ENCODE results near the gene UNC5C. TPM values are rescaled to one million over a fixed set of nuclear protein-coding genes. Genes with fewer than 3 reads are reported as not detected.

Gene UNC5C
- total RNA-seq, 4 donors from 2014 or later = 1.6 to 4.4 (median 3.2) TPM

GRCh38 chr4:95193391-95194224, 355.2 kb downstream of the UNC5C start:
- no peak for ATAC-seq
- Histone ChIP-seq H3K27ac (no peak overlapping the region), H3K4me1 (no peaks in the 10 kb centered on the region), H3K9me3 (no peaks in the 10 kb centered on the region), H3K36me3 (no peaks in the 10 kb centered on the region), H3K4me3 (no peak overlapping the region), H3K27me3 (peaks cover 4% of the 10 kb centered on the region)
- 63 to 70% methylated on average over 12 to 14 of the region's 22 CpGs for WGBS, 2 donors (ENCODE audit: low coverage in 1 of 2)
- TF ChIP-seq POLR2A (IDR thresholded peaks at IDR 0.05) (no peak), CTCF (IDR thresholded peaks at IDR 0.05) (no peak), POLR2AphosphoS5 (IDR thresholded peaks at IDR 0.05) (no peak), EP300 (IDR thresholded peaks at IDR 0.05) (no peak)

GRCh38 chr4:95191537-95191936, 357.2 kb downstream of the UNC5C start:
- peak; percentile 32 for ATAC-seq
- Histone ChIP-seq H3K9me3 (no peaks in the 10 kb centered on the region), H3K36me3 (no peaks in the 10 kb centered on the region), H3K27me3 (peaks cover 4% of the 10 kb centered on the region), H3K4me3 (no peak overlapping the region), H3K27ac (no peak overlapping the region), H3K4me1 (no peaks in the 10 kb centered on the region)
- TF ChIP-seq EP300 (IDR thresholded peaks at IDR 0.05) = no peak
- no peak for TF ChIP-seq POLR2A (IDR thresholded peaks at IDR 0.05)
- TF ChIP-seq CTCF (IDR thresholded peaks at IDR 0.05) = no peak
- no peak for TF ChIP-seq POLR2AphosphoS5 (IDR thresholded peaks at IDR 0.05)
- 83 to 94% methylated on average over 3 of the region's 3 CpGs for WGBS, 2 donors (ENCODE audit: low coverage in 1 of 2)

- Histone ChIP-seq H3K9me3 (no peaks in the 10 kb centered on the region), H3K27ac (no peak overlapping the region), H3K4me3 (no peak overlapping the region), H3K27me3 (peaks cover 4% of the 10 kb centered on the region), H3K4me1 (no peaks in the 10 kb centered on the region), H3K36me3 (no peaks in the 10 kb centered on the region)
- ATAC-seq = no peak
- WGBS, 2 donors (ENCODE audit: low coverage in 1 of 2) = 24 to 25% methylated on average over 3 of the region's 9 CpGs
- TF ChIP-seq POLR2AphosphoS5 (IDR thresholded peaks at IDR 0.05) = no peak
- TF ChIP-seq EP300 (IDR thresholded peaks at IDR 0.05) = no peak
- TF ChIP-seq POLR2A (IDR thresholded peaks at IDR 0.05) = no peak
Observed at GRCh38 chr4:95190751-95191436, 357.9 kb downstream of the UNC5C start.

GRCh38 chr4:95188701-95189370, 359.9 kb downstream of the UNC5C start:
- no peak overlapping the region for H3K4me3 ChIP-seq
- H3K27ac ChIP-seq = no peak overlapping the region
- no peak for ATAC-seq
- H3K36me3 ChIP-seq = no peaks in the 10 kb centered on the region
- H3K9me3 ChIP-seq = no peaks in the 10 kb centered on the region
- WGBS, 2 donors (ENCODE audit: low coverage in 1 of 2) = 77 to 78% methylated on average over 4 to 5 of the region's 5 CpGs
- no peak for TF ChIP-seq POLR2AphosphoS5 (IDR thresholded peaks at IDR 0.05)
- no peak for TF ChIP-seq EP300 (IDR thresholded peaks at IDR 0.05)
- TF ChIP-seq CTCF (IDR thresholded peaks at IDR 0.05) = no peak
- no peak for TF ChIP-seq POLR2A (IDR thresholded peaks at IDR 0.05)
- H3K4me1 ChIP-seq = no peaks in the 10 kb centered on the region
- H3K27me3 ChIP-seq = no peaks in the 10 kb centered on the region

GRCh38 chr4:95186666-95187065, 362.1 kb downstream of the UNC5C start:
- no peak for ATAC-seq
- 76 to 84% methylated on average over 3 to 7 of the region's 8 CpGs for WGBS, 2 donors (ENCODE audit: low coverage in 1 of 2)
- Histone ChIP-seq H3K27ac (no peak overlapping the region), H3K4me3 (no peak overlapping the region), H3K27me3 (no peaks in the 10 kb centered on the region), H3K36me3 (no peaks in the 10 kb centered on the region), H3K9me3 (no peaks in the 10 kb centered on the region), H3K4me1 (no peaks in the 10 kb centered on the region)
- TF ChIP-seq CTCF (IDR thresholded peaks at IDR 0.05) (no peak), POLR2AphosphoS5 (IDR thresholded peaks at IDR 0.05) (no peak), EP300 (IDR thresholded peaks at IDR 0.05) (no peak), POLR2A (IDR thresholded peaks at IDR 0.05) (no peak)
